ENCODE results near the gene RPS27A.
"Not testable (repeated sequence)": the region's sequence is repeated elsewhere in the genome, so short reads cannot be mapped to it uniquely, and the experiment has no call there.

RPS27A gene

DNA sequence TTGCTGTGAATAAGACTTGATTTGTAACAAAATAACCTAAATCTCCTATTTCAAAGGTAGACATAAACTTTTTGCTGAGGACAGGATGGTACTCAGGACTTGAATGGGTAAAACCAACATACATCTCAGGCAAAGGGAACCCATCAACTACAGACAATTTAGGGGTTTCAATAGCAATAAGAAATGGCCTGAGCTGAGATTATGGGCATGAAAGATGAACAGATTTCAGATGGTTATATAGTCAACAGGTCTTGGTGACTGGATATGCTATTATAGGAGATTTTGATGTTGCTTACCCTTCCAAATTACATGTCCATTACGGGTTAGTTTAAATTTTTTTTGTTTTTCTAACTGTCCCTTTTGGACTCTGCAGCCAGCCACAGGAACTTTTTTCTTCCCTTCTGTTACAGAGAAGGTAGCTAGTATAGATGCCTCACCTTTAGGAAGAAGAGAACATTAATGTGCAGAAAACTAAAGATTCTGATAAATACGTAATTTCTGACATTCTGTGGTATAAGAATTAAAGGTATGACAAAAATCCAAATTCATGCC lies 4.6 kb downstream of the RPS27A start:
- POLR2A ChIA-PET, result no interaction called here
- CTCF ChIA-PET, result interaction anchor here (1.0 to 1.4 kb wide), 3 partner anchors 10 to 26 kb away, joined by 3 read pairs; no protein-coding TSS in a partner anchor
- TF ChIP-seq, protein P1, sequence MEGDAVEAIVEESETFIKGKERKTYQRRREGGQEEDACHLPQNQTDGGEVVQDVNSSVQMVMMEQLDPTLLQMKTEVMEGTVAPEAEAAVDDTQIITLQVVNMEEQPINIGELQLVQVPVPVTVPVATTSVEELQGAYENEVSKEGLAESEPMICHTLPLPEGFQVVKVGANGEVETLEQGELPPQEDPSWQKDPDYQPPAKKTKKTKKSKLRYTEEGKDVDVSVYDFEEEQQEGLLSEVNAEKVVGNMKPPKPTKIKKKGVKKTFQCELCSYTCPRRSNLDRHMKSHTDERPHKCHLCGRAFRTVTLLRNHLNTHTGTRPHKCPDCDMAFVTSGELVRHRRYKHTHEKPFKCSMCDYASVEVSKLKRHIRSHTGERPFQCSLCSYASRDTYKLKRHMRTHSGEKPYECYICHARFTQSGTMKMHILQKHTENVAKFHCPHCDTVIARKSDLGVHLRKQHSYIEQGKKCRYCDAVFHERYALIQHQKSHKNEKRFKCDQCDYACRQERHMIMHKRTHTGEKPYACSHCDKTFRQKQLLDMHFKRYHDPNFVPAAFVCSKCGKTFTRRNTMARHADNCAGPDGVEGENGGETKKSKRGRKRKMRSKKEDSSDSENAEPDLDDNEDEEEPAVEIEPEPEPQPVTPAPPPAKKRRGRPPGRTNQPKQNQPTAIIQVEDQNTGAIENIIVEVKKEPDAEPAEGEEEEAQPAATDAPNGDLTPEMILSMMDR (IDR thresholded peaks at IDR 0.05; ENCODE audit: control extremely low read depth, extremely low read depth, low read depth, missing control alignments), result no peak

DNA sequence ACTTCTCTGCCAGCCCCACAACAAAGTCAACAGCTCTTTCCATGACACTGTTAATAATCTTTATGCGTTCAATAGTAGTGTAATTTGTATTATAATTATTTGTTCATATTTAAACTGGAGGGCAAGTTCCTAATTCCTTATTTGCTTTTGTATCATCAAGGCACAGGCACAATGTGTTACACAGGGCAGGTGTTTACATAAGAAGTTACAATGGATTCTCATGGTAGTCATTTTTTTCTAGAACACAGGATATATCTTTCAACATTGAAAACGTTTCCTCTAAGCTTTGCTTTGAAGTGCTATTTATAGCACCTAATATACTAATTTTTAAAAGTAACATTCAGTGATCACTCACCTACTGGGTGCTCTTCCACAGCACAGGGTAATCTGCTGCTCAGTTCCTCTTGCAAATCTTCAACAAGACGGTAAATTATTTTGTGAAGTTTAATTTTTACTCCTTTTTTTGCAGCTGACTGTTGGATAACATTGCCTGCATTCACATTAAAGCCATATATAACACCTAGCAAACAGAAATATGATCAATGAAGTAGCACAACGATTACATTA lies 7.3 kb downstream of the RPS27A start:
- no peak for DNase-seq (ENCODE audit: extremely low spot score)
- ChIA-PET CTCF (interaction anchor here (1.0 to 1.5 kb wide), 2 partner anchors 9 to 17 kb away, joined by 3 read pairs; no protein-coding TSS in a partner anchor), POLR2A (no interaction called here)
- TF ChIP-seq, protein P1 (IDR thresholded peaks at IDR 0.05; ENCODE audit: control extremely low read depth, extremely low read depth, low read depth, missing control alignments), result no peak

More for the DNA sequence above, 4.6 kb downstream of the RPS27A start:
- DNase-seq (ENCODE audit: extremely low spot score), result no peak

DNA sequence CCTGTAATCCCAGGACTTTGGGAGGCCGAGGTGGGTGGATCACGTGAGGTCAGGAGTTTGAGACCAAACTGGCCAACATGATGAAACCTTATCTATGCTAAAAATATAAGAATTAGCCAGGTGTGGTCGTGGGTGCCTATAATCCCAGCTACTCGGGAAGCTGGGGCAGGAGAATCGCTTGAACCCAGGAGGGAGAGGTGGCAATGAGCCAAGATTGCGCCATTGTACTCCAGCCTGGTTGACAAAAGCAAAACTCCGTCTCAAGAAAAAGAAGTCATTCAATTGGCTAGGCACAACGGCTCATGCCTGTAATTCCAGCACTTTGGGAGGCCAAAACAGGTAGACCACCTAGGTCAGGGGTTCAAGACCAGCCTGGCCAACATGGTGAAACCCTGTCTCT lies 9.1 kb downstream of the RPS27A start:
- POLR2A ChIA-PET; DNase-seq (ENCODE audit: extremely low spot score): not testable (repeated sequence)
- CTCF ChIA-PET, result interaction anchor here (1.1 kb wide), 1 partner anchor 18 kb away, joined by 3 read pairs; no protein-coding TSS in a partner anchor

DNA sequence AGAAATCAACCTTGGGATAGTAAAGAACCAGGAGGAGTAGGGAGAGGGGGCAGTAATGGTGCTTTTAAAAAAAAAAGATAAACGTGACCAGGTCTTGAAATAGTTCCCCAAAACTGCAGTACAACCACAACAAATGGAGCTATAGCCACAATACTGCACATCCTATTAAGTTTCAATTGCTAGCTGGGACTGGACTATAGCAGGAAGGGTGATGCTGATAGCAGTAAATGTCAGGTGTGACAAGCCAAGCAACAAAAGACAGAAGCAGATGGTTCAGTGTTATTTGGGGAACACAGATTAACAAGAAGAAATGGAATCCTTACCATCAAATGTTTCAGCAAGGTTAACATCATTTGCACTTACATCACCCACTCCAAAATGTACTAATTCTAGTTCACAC lies 10.1 kb downstream of the RPS27A start:
- DNase-seq (ENCODE audit: extremely low spot score), result no peak
- TF ChIP-seq, protein P1 (IDR thresholded peaks at IDR 0.05; ENCODE audit: control extremely low read depth, extremely low read depth, low read depth, missing control alignments), result no peak
- CTCF ChIA-PET, result interaction anchor here (1.0 to 1.6 kb wide), 3 partner anchors 15 to 42 kb away, joined by 3 to 4 read pairs (median 4); no protein-coding TSS in a partner anchor
- POLR2A ChIA-PET, result no interaction called here

DNA sequence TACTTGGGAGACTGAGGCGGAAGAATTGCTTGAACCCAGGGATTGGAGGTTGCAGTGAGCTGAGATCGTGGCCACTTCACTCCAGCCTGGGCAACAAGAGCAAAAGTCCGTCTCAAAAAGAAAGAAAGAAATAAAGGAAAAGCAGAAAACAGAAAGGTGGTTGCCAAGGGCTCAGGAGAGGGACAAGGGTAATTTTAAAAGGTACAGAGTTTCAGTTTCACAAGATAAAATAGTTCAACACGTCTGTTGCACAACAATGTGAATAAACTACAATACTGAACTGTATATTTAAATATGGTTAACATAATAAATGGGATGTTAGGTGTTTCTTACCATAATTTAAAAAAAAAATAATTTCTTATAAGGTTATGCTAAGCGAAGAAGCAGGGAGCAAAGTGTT lies 12.9 kb downstream of the RPS27A start:
- TF ChIP-seq, protein P1 (IDR thresholded peaks at IDR 0.05; ENCODE audit: control extremely low read depth, extremely low read depth, low read depth, missing control alignments), result no peak
- ChIA-PET CTCF (no interaction called here), POLR2A (no interaction called here)
- no peak for DNase-seq (ENCODE audit: extremely low spot score)

DNA sequence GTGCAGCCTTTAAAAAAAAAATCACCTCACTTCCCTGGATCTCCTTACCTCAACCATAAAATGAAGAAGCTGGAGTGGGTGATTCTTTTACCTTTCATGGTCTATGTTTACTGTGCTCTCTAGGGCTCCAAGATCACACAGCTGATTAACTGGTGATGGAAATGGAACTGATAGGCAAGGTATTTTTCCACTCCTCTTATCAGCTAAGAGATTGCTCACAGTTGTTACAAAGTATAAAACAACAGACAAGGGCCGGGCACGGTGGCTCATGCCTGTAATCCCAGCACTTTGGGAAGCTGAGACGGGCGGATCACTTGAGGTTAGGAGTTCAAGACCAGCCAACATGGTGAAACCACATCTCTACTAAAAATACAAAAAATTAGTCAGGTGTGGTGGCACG lies 14.5 kb downstream of the RPS27A start:
- ChIA-PET CTCF (interaction anchor here (1.3 kb wide), 1 partner anchor 8 kb away, joined by 3 read pairs; no protein-coding TSS in a partner anchor), POLR2A (interaction anchor here (0.6 kb wide), 1 partner anchor 9 kb away, joined by 5 read pairs; no protein-coding TSS in a partner anchor)
- DNase-seq (ENCODE audit: extremely low spot score), result no peak
- TF ChIP-seq, protein P1 (IDR thresholded peaks at IDR 0.05; ENCODE audit: control extremely low read depth, extremely low read depth, low read depth, missing control alignments), result no peak

DNA sequence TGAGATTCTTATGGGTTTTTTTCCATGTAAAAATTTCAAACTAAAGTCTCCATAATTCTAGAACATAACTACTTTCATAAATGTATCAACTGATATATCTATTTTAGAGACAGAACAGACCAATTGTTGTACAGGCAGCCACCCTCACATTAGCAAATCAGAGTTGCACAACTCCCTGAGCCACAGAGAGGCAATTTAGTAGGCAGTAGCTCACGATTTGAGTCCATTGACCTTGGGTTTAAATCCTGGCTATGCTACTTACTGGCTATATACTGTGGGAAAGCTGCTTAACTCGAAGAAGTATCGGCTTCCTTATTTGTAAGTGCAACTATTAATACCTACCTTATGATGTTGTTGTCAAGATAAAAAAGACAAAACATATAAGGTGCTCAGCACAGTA lies 20.3 kb downstream of the RPS27A start:
- DNase-seq (ENCODE audit: extremely low spot score), result no peak
- ChIA-PET CTCF (no interaction called here), POLR2A (no interaction called here)
- TF ChIP-seq, protein P1 (IDR thresholded peaks at IDR 0.05; ENCODE audit: control extremely low read depth, extremely low read depth, low read depth, missing control alignments), result no peak

DNA sequence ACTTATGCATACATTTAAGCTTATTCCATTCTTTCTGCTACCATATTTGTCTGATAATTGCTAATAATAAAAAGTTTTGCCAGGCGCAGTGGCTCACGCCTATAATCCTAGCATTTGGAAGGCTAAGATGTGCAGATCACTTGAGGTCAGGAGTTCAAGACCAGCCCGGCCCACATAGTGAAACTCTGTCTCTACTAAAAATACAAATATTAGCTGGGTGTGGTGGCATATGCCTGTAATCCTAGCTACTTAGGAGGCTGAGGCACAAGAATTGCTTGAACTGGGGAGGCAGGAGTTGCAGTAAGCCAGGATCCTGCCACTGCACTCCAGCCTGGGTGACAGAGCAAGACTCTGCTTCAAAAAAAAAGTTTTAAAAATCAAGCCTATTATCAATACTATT lies 27.1 kb downstream of the RPS27A start:
- DNase-seq (ENCODE audit: extremely low spot score); POLR2A ChIA-PET: not testable (repeated sequence)
- CTCF ChIA-PET, result interaction anchor here (1.0 to 1.4 kb wide), 3 partner anchors 11 to 22 kb away, joined by 3 to 4 read pairs (median 3); no protein-coding TSS in a partner anchor

Data from GM10248 (cell line).